ENCODE results near the gene ZNF280A. TPM values are rescaled to one million over a fixed set of nuclear protein-coding genes. Genes with fewer than 3 reads are reported as not detected.

Gene ZNF280A
- total and polyA plus RNA-seq, 2 donors (not counting 3 experiments of a cell fraction or from before 2014, with no cell fraction given), result 0.15 TPM; not detected in 1

- no peak overlapping the region for H3K27ac ChIP-seq (ENCODE audit: insufficient read depth, low read depth, low read length)
- TF ChIP-seq, protein P1, sequence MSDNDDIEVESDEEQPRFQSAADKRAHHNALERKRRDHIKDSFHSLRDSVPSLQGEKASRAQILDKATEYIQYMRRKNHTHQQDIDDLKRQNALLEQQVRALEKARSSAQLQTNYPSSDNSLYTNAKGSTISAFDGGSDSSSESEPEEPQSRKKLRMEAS (IDR thresholded peaks at IDR 0.05; ENCODE audit: insufficient read depth, insufficient read length), result no peak
- TF ChIP-seq POLR2A (IDR thresholded peaks at IDR 0.05; ENCODE audit: low read depth, low read length) (no peak), CTCF (IDR thresholded peaks at IDR 0.05; ENCODE audit: extremely low read depth in 1 of 2, insufficient read depth in 1 of 2, low read depth in 1 of 2, low read length in 2 of 2) (no peak), EZH2 (IDR thresholded peaks at IDR 0.05; ENCODE audit: borderline replicate concordance, low read depth, low read length, severe bottlenecking) (no peak), MYC (IDR thresholded peaks at IDR 0.05; ENCODE audit: low read depth, low read length) (no peak), GATA2 (IDR thresholded peaks at IDR 0.05; ENCODE audit: insufficient read depth, insufficient read length, low read depth, low read length) (no peak), JUN (IDR thresholded peaks at IDR 0.05; ENCODE audit: borderline replicate concordance, insufficient read depth, insufficient read length, low read depth) (no peak), POLR2AphosphoS5 (IDR thresholded peaks at IDR 0.05; ENCODE audit: insufficient read depth, low read depth, low read length) (no peak)
- no peak overlapping the region for H3K4me2 ChIP-seq (ENCODE audit: insufficient read depth, low read length)
- no peaks in the 10 kb centered on the region for H3K4me1 ChIP-seq (ENCODE audit: control insufficient read depth, extremely low read depth, insufficient read depth, low read length)
- CTCF ChIA-PET, result interaction anchor here (1.2 kb wide), 1 partner anchor 8 kb away, joined by 3 read pairs; the partner anchor contains the start of gene PRAME
- DNase-seq (ENCODE audit: low read depth, low spot score) (no peak), FAIRE-seq (no peak)
- H3K9me1 ChIP-seq (replicated peaks; ENCODE audit: control insufficient read depth, extremely low read depth, insufficient read depth, low read length), result no peaks in the 10 kb centered on the region
- no peak overlapping the region for H3K4me3 ChIP-seq (replicated peaks in 1 of 3; ENCODE audit: insufficient read depth in 1 of 3, low read depth in 1 of 3, low read length in 3 of 3)
- H3K9me3 ChIP-seq (replicated peaks; ENCODE audit: control insufficient read depth, insufficient read depth, low read length), result no peaks in the 10 kb centered on the region
- POLR2A ChIA-PET, result no interaction called here
- no peaks in the 10 kb centered on the region for H4K20me1 ChIP-seq (replicated peaks; ENCODE audit: control insufficient read depth, extremely low read depth, insufficient read depth, low read length)
- no TSS peak for BruUV-seq (replicated peaks)
- intact Hi-C loops (cut with micrococcal nuclease), result no loop called here
- no peak overlapping the region for H3K9ac ChIP-seq (replicated peaks; ENCODE audit: extremely low read depth, insufficient read depth, low read length)
- peaks cover 2 to 11% of the 10 kb centered on the region in 2 experiments for H3K27me3 ChIP-seq (ENCODE audit: control insufficient read depth in 2 of 2, insufficient read depth in 2 of 2, low read length in 2 of 2)
- no peaks in the 10 kb centered on the region for H3K79me2 ChIP-seq (ENCODE audit: control insufficient read depth, insufficient read depth, low read length)
- dilution Hi-C loops (cut with MboI; ENCODE audit: extremely low pct_ligation_motif_present, low sequenced_read_pairs), result no loop called here
- no peaks in the 10 kb centered on the region for H3K36me3 ChIP-seq (ENCODE audit: control insufficient read depth in 2 of 2, extremely low read depth in 1 of 2, insufficient read depth in 2 of 2, low read length in 2 of 2)
- H2AFZ ChIP-seq (ENCODE audit: low read depth, low read length), result no peak overlapping the region
Observed at GRCh38 chr22:22550789-22551434, 30.8 kb upstream of the ZNF280A start.
